Loucy (cell line): ENCODE data around the gene DNMBP.

Experiments
- CTCF ChIP-seq: fragments of 200-600 bp; sonication (generic); conservative IDR thresholded peaks from 2 replicates; pipeline ENCODE4 v1.5.1; 2014; ENCODE audit warnings: mild to moderate bottlenecking, antibody characterized with exemption, low read length
- EZH2phosphoT487 ChIP-seq: fragments of 200-600 bp; IDR thresholded peaks from 2 replicates; pipeline ENCODE4 v1.6.1; 2018; ENCODE audit warnings: antibody characterized with exemption, mild to moderate bottlenecking, moderate library complexity, borderline replicate concordance

GRCh38 chr10:99958806-99959205, 50.9 kb downstream of the DNMBP start:
- TF ChIP-seq CTCF (no peak), EZH2phosphoT487 (no peak)
